B cell (primary cell): Measurements from ENCODE around the gene RAP1GAP. TPM values are rescaled to one million over a fixed set of nuclear protein-coding genes. Genes with fewer than 3 reads are reported as not detected.

Experiments used
- ATAC-seq: fragments of 200-7000 bp; cut with Tn5 transposase; one replicate; pipeline ENCODE4 v1.10.0; 2021; ENCODE audit warnings: low read depth, mild to moderate bottlenecking, moderate number of reproducible peaks, moderate library complexity
- CTCF ChIA-PET: fragments of 350-600 bp; sonication (Branson Sonifier 250); formaldehyde crosslinking; loops from one replicate; lab custom pipeline; 2021; ENCODE audit warnings: antibody characterized with exemption, inconsistent platforms; lab: Charles Lee
- POLR2A ChIA-PET: fragments of 350-600 bp; sonication (Branson Sonifier 250); formaldehyde crosslinking; loops from one replicate; lab custom pipeline; 2021; ENCODE audit warnings: antibody characterized with exemption; lab: Charles Lee
- DNase-seq: peaks from one replicate; pipeline ENCODE4 v3.0.0; 2013
- H2AFZ ChIP-seq: 2 replicates; pipeline ENCODE4 v1.6.1; 2012; ENCODE audit warnings: mild to moderate bottlenecking, low read depth, low read length; ENCODE audit not compliant: insufficient read depth, poor library complexity, severe bottlenecking
- H3K27ac ChIP-seq, 2 donors: 1 replicate in 1 of 2; 2 replicates in 1 of 2; pipeline ENCODE4 v1.5.1; 2012 to 2013; ENCODE audit warnings: low read length in 2 of 2, mild to moderate bottlenecking in 2 of 2, moderate library complexity in 1 of 2
- H3K27me3 ChIP-seq, 4 experiments: fragments of 200-600 bp in 1 of 4; sonication (generic) in 1 of 4; replicated peaks in 1 of 4; 1 replicate in 2 of 4; 2 replicates in 2 of 4; pipeline versions ENCODE4 v1.6.1 to v1.7.0; 2013 to 2016; ENCODE audit warnings: low read length in 3 of 4, mild to moderate bottlenecking in 2 of 4, mixed read lengths in 1 of 4, moderate library complexity in 1 of 4; ENCODE audit not compliant: insufficient read depth in 4 of 4, control insufficient read depth in 3 of 4; ENCODE audit errors: control extremely low read depth in 1 of 4
- H3K36me3 ChIP-seq, 2 experiments: replicated peaks in 1 of 2; 1 replicate in 1 of 2; 2 replicates in 1 of 2; pipeline versions ENCODE4 v1.6.1 to v1.7.1; 2013; ENCODE audit warnings: low read length in 1 of 2; ENCODE audit not compliant: insufficient read depth in 2 of 2, control insufficient read depth in 1 of 2; ENCODE audit errors: control extremely low read depth in 1 of 2, extremely low read depth in 1 of 2
- H3K4me1 ChIP-seq, 2 donors: fragments of 200-600 bp in 1 of 2; sonication (generic) in 1 of 2; 1 replicate in 1 of 2; 2 replicates in 1 of 2; pipeline versions ENCODE4 v1.5.1 to v1.6.1; 2013 to 2017; ENCODE audit warnings: low read length in 2 of 2; ENCODE audit not compliant: control insufficient read depth in 2 of 2, insufficient read depth in 2 of 2
- H3K4me2 ChIP-seq: replicated peaks from 2 replicates; pipeline ENCODE3; 2012; ENCODE audit warnings: mild to moderate bottlenecking, low read depth, low read length; ENCODE audit not compliant: poor library complexity, severe bottlenecking
- H3K4me3 ChIP-seq, 5 experiments: fragments of 200-600 bp in 1 of 5; sonication (generic) in 1 of 5; 1 replicate in 3 of 5; 2 replicates in 2 of 5; pipeline versions ENCODE4 v1.5.1 to v1.7.0; 2011 to 2016; ENCODE audit warnings: low read length in 4 of 5, mild to moderate bottlenecking in 4 of 5, low read depth in 2 of 5, control low read depth in 1 of 5, moderate library complexity in 1 of 5; ENCODE audit not compliant: insufficient read depth in 1 of 5; ENCODE audit errors: control extremely low read depth in 1 of 5, extremely low read depth in 1 of 5
- H3K79me2 ChIP-seq: fragments of 200-600 bp; sonication (generic); one replicate; pipeline ENCODE4 v1.6.0; 2016; ENCODE audit warnings: low read length; ENCODE audit not compliant: control insufficient read depth, insufficient read depth
- H3K9ac ChIP-seq: fragments of 200-600 bp; sonication (generic); 2 replicates; pipeline ENCODE4 v1.6.1; 2017; ENCODE audit warnings: mild to moderate bottlenecking, low read length, moderate library complexity
- H3K9me3 ChIP-seq, 3 donors: one replicate each; pipeline versions ENCODE4 v1.6.1 to v1.7.1; 2013; ENCODE audit warnings: low read length in 2 of 3; ENCODE audit not compliant: control insufficient read depth in 2 of 3, insufficient read depth in 1 of 3; ENCODE audit errors: control extremely low read depth in 1 of 3
- H4K20me1 ChIP-seq: 2 replicates; pipeline ENCODE4 v1.6.0; 2012; ENCODE audit warnings: mild to moderate bottlenecking, low read length; ENCODE audit not compliant: insufficient read depth, control insufficient read depth, poor library complexity, severe bottlenecking
- H3K27ac Mint-ChIP-seq: one replicate; pipeline ENCODE4 v1.8.0; 2021; ENCODE audit warnings: mixed read lengths
- H3K27me3 Mint-ChIP-seq: one replicate; pipeline ENCODE4 v1.8.0; 2021; ENCODE audit warnings: mixed read lengths
- H3K4me1 Mint-ChIP-seq: one replicate; pipeline ENCODE4 v1.8.0; 2021; ENCODE audit warnings: mixed read lengths
- H3K4me3 Mint-ChIP-seq: one replicate; pipeline ENCODE4 v1.8.0; 2021; ENCODE audit warnings: mixed read lengths
- H3K9me3 Mint-ChIP-seq: one replicate; pipeline ENCODE4 v1.8.0; 2022; ENCODE audit warnings: mixed read lengths; ENCODE audit not compliant: insufficient read depth
- EZH2 ChIP-seq: IDR thresholded peaks from 2 replicates; pipeline ENCODE4 v1.6.1; 2012; ENCODE audit warnings: borderline replicate concordance, low read depth, mild to moderate bottlenecking, moderate library complexity, low read length; ENCODE audit not compliant: insufficient read depth, poor library complexity, severe bottlenecking
- WGBS: methylation state at CpG from one replicate; pipeline ENCODE4 v1.1.5; 2013; ENCODE audit warnings: missing lambda C conversion rate; ENCODE audit not compliant: insufficient coverage; 5-methylcytosine and 5-hydroxymethylcytosine counted together
- intact Hi-C: fragments of 100-400 bp; cut with micrococcal nuclease; formaldehyde crosslinking; loops from one replicate; pipeline ENCODE4 v1.10.0; 2022
- polyA plus RNA-seq: library from polyadenylated mRNA; depleted of rRNA; stranded (reverse); fragments of >200 nt; gene quantifications from 2 replicates; pipeline ENCODE4 v1.2.3, GENCODE V29; 2012
- total RNA-seq, 2 donors: library from RNA; stranded (reverse); fragments of 120-200 nt in 1 of 2; gene quantifications; 1 replicate in 1 of 2; 2 replicates in 1 of 2; pipeline versions ENCODE4 v1.2.3 to v1.2.4, GENCODE V29; 2013 to 2022
- TF ChIP-seq, protein P1 (sequence below): fragments of 200-600 bp; IDR thresholded peaks from one replicate; pipeline ENCODE4 v1.8.0; 2022; ENCODE audit warnings: antibody characterized with exemption, mild to moderate bottlenecking

RAP1GAP gene
- total and polyA plus RNA-seq, 2 donors (not counting 1 experiment from before 2014, with no cell fraction given): 0.07 to 0.09 TPM

GRCh38 chr1:21573475-21573874 is 95.7 kb downstream of the RAP1GAP start:
- Histone ChIP-seq H4K20me1 (no peaks in the 10 kb centered on the region), H3K9ac (no peak overlapping the region), H3K27ac (no peak overlapping the region), H2AFZ (no peak overlapping the region), H3K79me2 (no peaks in the 10 kb centered on the region), H3K4me2 (no peak overlapping the region), H3K4me1 (no peaks in the 10 kb centered on the region), H3K27me3 (peaks cover 0 to 20% (median 6%) of the 10 kb centered on the region in 4 experiments), H3K36me3 (no peaks in the 10 kb centered on the region), H3K9me3 (peaks cover 0 to 7% (median 0%) of the 10 kb centered on the region in 3 donors), H3K4me3 (no peak overlapping the region)
- Mint-ChIP-seq H3K4me1 (peaks cover 1% of the 10 kb centered on the region), H3K27me3 (peaks cover 9% of the 10 kb centered on the region), H3K27ac (no peak overlapping the region), H3K9me3 (no peaks in the 10 kb centered on the region), H3K4me3 (no peak overlapping the region)
- ChIA-PET POLR2A (no interaction called here), CTCF (interaction anchor here (1.0 to 1.4 kb wide), 3 partner anchors 64 to 342 kb away, joined by 3 to 5 read pairs (median 3); partner anchors contain the start of gene ALPL)
- intact Hi-C loops: no loop called here
- no peak for ATAC-seq
- TF ChIP-seq EZH2: no peak
- TF ChIP-seq, protein P1, sequence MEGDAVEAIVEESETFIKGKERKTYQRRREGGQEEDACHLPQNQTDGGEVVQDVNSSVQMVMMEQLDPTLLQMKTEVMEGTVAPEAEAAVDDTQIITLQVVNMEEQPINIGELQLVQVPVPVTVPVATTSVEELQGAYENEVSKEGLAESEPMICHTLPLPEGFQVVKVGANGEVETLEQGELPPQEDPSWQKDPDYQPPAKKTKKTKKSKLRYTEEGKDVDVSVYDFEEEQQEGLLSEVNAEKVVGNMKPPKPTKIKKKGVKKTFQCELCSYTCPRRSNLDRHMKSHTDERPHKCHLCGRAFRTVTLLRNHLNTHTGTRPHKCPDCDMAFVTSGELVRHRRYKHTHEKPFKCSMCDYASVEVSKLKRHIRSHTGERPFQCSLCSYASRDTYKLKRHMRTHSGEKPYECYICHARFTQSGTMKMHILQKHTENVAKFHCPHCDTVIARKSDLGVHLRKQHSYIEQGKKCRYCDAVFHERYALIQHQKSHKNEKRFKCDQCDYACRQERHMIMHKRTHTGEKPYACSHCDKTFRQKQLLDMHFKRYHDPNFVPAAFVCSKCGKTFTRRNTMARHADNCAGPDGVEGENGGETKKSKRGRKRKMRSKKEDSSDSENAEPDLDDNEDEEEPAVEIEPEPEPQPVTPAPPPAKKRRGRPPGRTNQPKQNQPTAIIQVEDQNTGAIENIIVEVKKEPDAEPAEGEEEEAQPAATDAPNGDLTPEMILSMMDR: no peak
- 64% methylated on average over 11 of the region's 11 CpGs for WGBS
- no peak for DNase-seq

DNA sequence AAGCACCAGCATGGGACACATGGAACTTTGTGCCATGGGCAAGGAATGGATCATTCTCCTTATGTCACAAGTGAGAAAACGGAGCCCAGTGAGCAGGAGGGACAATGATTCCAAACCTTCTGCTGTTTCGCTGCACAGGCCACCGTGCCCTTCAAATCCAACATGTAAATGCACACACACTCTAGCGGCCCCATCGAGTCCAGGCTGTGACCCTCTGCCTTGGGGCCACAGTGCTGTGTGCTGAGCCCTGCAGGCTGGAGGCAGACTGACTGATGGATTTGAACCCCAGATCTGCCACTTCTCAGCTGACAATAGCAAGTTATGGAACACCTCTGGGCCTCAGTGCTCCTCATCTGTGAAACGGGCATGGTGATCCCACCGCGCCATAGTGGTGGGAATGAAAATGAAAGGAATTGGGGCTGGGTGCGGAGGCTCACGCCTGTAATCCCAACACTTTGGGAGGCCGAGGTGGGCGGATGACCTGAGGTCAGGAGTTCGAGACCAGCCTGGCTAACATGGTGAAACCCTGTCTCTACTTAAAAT is 96.4 kb downstream of the RAP1GAP start:
- no peak for ATAC-seq
- H3K9ac ChIP-seq: no peak overlapping the region
- H3K36me3 ChIP-seq: no peaks in the 10 kb centered on the region
- H3K79me2 ChIP-seq: no peaks in the 10 kb centered on the region
- DNase-seq: no peak
- Mint-ChIP-seq H3K9me3 (no peaks in the 10 kb centered on the region), H3K27me3 (peaks cover 9% of the 10 kb centered on the region), H3K27ac (no peak overlapping the region), H3K4me1 (peaks cover 1% of the 10 kb centered on the region), H3K4me3 (no peak overlapping the region)
- no peak overlapping the region for H2AFZ ChIP-seq
- no peak overlapping the region for H3K4me2 ChIP-seq
- no peak overlapping the region for H3K4me3 ChIP-seq
- ChIA-PET CTCF (interaction anchor here (1.0 to 1.4 kb wide), 3 partner anchors 64 to 341 kb away, joined by 3 to 5 read pairs (median 3); partner anchors contain the start of gene ALPL), POLR2A (no interaction called here)
- no peak overlapping the region for H3K27ac ChIP-seq
- peaks cover 0 to 20% (median 6%) of the 10 kb centered on the region in 4 experiments for H3K27me3 ChIP-seq
- H3K9me3 ChIP-seq: peaks cover 0 to 7% (median 0%) of the 10 kb centered on the region in 3 donors
- no peaks in the 10 kb centered on the region for H3K4me1 ChIP-seq
- no peaks in the 10 kb centered on the region for H4K20me1 ChIP-seq
- TF ChIP-seq, protein P1: no peak
- TF ChIP-seq EZH2: no peak
- 92% methylated on average over 9 of the region's 13 CpGs for WGBS
- intact Hi-C loops: no loop called here
